ENCODE measurements around the gene THOC6.

DNA sequence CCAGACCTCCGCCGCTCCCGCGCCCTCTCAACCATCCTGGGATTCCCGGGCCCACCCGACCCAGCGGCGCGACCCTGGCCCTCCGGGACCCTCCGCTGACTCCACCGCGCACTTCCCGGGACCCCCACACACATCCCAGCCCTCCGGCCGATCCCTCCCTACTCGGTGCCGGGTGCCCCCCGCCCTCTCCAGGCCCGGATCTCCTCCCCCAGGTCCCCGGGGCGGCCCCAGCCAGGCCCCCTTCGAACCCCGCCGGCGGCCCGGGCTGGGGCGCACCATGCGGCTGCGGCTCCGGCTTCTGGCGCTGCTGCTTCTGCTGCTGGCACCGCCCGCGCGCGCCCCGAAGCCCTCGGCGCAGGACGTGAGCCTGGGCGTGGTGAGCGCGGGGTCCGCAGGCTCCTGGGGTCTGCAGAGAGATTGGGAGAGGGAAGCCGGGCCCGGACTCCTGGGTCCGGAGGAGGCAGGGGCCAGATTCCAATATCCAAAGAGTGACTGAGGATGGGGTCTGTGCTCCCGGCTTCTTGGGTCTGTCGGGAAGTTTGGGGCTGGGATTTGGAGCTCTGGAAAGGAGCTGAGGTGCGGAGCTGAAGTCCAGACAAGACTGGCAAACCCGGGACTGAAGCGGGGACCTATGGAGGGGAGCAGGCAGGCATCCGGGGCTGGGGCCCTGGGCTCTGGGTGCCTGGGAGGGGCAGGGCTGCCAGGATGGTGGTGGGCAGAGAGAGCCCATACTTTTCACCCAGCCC, 23.0 kb downstream of the THOC6 start:
- TF ChIP-seq YY1 (IDR thresholded peaks at IDR 0.05; ENCODE audit: low read depth) (no peak), EP300 (IDR thresholded peaks at IDR 0.05; ENCODE audit: borderline replicate concordance) (no peak), EGR1 (IDR thresholded peaks at IDR 0.05) (no peak), ZBTB7A (IDR thresholded peaks at IDR 0.05; ENCODE audit: low read depth) (0 out of 2 replicates have a peak, but pooled peaks have one; percentile 8), RAD21 (IDR thresholded peaks at IDR 0.05; ENCODE audit: low read depth) (no peak), NFIC (IDR thresholded peaks at IDR 0.05) (no peak), CEBPB (IDR thresholded peaks at IDR 0.05) (no peak), TCF12 (IDR thresholded peaks at IDR 0.05; ENCODE audit: low read depth) (no peak)
- TF ChIP-seq, protein P1, sequence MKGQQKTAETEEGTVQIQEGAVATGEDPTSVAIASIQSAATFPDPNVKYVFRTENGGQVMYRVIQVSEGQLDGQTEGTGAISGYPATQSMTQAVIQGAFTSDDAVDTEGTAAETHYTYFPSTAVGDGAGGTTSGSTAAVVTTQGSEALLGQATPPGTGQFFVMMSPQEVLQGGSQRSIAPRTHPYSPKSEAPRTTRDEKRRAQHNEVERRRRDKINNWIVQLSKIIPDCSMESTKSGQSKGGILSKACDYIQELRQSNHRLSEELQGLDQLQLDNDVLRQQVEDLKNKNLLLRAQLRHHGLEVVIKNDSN (IDR thresholded peaks at IDR 0.05): no peak
- TF ChIP-seq, protein P2, sequence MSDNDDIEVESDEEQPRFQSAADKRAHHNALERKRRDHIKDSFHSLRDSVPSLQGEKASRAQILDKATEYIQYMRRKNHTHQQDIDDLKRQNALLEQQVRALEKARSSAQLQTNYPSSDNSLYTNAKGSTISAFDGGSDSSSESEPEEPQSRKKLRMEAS (IDR thresholded peaks at IDR 0.05): no peak

Data from Ishikawa (cell line).